Measurements from ENCODE around the gene HNMT. TPM values are rescaled to one million over a fixed set of nuclear protein-coding genes. Genes with fewer than 3 reads are reported as not detected.

HNMT gene
- total and polyA plus RNA-seq, 7 donors: 3.5 to 7.3 (median 5.2) TPM

GRCh38 chr2:137927846-137928245 is 36.4 kb upstream of the HNMT start:
- no peak overlapping the region for H3K4me3 ChIP-seq
- no peaks in the 10 kb centered on the region for H3K4me1 ChIP-seq
- no peaks in the 10 kb centered on the region for H3K9me3 ChIP-seq
- no peaks in the 10 kb centered on the region for H3K27me3 ChIP-seq (ENCODE audit: insufficient read depth in 3 of 3, low read length in 2 of 3)
- DNase-seq: no peak
- intact Hi-C loops (cut with DNase I): no loop called here
- no peak overlapping the region for H3K27ac ChIP-seq
- no peaks in the 10 kb centered on the region for H3K36me3 ChIP-seq (ENCODE audit: insufficient read depth in 1 of 2, low read depth in 1 of 2)
- TF ChIP-seq, protein P1, sequence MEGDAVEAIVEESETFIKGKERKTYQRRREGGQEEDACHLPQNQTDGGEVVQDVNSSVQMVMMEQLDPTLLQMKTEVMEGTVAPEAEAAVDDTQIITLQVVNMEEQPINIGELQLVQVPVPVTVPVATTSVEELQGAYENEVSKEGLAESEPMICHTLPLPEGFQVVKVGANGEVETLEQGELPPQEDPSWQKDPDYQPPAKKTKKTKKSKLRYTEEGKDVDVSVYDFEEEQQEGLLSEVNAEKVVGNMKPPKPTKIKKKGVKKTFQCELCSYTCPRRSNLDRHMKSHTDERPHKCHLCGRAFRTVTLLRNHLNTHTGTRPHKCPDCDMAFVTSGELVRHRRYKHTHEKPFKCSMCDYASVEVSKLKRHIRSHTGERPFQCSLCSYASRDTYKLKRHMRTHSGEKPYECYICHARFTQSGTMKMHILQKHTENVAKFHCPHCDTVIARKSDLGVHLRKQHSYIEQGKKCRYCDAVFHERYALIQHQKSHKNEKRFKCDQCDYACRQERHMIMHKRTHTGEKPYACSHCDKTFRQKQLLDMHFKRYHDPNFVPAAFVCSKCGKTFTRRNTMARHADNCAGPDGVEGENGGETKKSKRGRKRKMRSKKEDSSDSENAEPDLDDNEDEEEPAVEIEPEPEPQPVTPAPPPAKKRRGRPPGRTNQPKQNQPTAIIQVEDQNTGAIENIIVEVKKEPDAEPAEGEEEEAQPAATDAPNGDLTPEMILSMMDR (IDR thresholded peaks at IDR 0.05): no peak
- ATAC-seq: no peak
- WGBS, 3 donors: 87 to 90% (median 87%) methylated on average over 4 of the region's 4 CpGs

- Histone ChIP-seq H3K36me3 (ENCODE audit: insufficient read depth in 1 of 2, low read depth in 1 of 2) (no peaks in the 10 kb centered on the region), H3K4me1 (no peaks in the 10 kb centered on the region), H3K9me3 (no peaks in the 10 kb centered on the region), H3K27me3 (ENCODE audit: insufficient read depth in 3 of 3, low read length in 2 of 3) (no peaks in the 10 kb centered on the region), H3K27ac (no peak overlapping the region), H3K4me3 (no peak overlapping the region)
- 63 to 79% (median 67%) methylated on average over 4 of the region's 4 CpGs for WGBS, 3 donors
- no peak for ATAC-seq
- intact Hi-C loops (cut with DNase I): no loop called here
- TF ChIP-seq, protein P1 (IDR thresholded peaks at IDR 0.05): no peak
- no peak for DNase-seq
Measured at GRCh38 chr2:137928547-137929518, 35.4 kb upstream of the HNMT start.

- DNase-seq: no peak
- WGBS, 3 donors: 95 to 99% (median 96%) methylated on average over 2 of the region's 2 CpGs
- intact Hi-C loops (cut with DNase I): no loop called here
- TF ChIP-seq, protein P1 (IDR thresholded peaks at IDR 0.05): no peak
- Histone ChIP-seq H3K36me3 (ENCODE audit: insufficient read depth in 1 of 2, low read depth in 1 of 2) (no peaks in the 10 kb centered on the region), H3K4me1 (no peaks in the 10 kb centered on the region), H3K27me3 (ENCODE audit: insufficient read depth in 3 of 3, low read length in 2 of 3) (no peaks in the 10 kb centered on the region), H3K4me3 (no peak overlapping the region), H3K27ac (no peak overlapping the region), H3K9me3 (no peaks in the 10 kb centered on the region)
- no peak for ATAC-seq
Measured at GRCh38 chr2:137929519-137929916, 34.8 kb upstream of the HNMT start.

DNA sequence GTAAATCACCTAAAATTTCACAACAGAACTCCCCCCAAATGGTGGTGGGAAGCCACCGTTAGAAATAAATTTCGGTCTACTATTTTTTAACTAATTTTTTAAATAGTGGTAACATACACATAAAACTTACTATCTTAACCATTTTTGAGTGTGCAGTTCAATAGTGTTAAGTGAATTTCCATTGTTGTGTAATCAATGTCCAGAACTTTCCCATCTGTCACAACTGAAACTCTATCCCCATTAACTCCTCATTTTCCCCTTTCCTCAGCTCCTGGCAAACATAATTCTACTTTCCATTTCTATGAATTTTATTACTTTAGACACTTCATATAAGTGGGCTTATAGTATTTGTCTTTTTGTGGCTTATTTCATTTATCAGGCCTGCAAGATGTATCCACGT is 34.1 kb upstream of the HNMT start:
- H3K27me3 ChIP-seq (ENCODE audit: insufficient read depth in 3 of 3, low read length in 2 of 3): no peaks in the 10 kb centered on the region
- no peak overlapping the region for H3K4me3 ChIP-seq
- DNase-seq (no peak), ATAC-seq (no peak)
- intact Hi-C loops (cut with DNase I): no loop called here
- no peaks in the 10 kb centered on the region for H3K36me3 ChIP-seq (ENCODE audit: insufficient read depth in 1 of 2, low read depth in 1 of 2)
- H3K27ac ChIP-seq: no peak overlapping the region
- TF ChIP-seq, protein P1 (IDR thresholded peaks at IDR 0.05): no peak
- H3K9me3 ChIP-seq: no peaks in the 10 kb centered on the region
- no peaks in the 10 kb centered on the region for H3K4me1 ChIP-seq
- 90 to 96% (median 90%) methylated on average over 3 of the region's 3 CpGs for WGBS, 3 donors
